IMR-90 (cell line): ENCODE results near the gene MAU2. TPM values are rescaled to one million over a fixed set of nuclear protein-coding genes. Genes with fewer than 3 reads are reported as not detected.

Experiments
- ATAC-seq: fragments of 200-7000 bp; cut with Tn5 transposase; 2 replicates; pipeline ENCODE4 v1.9.1; 2020; ENCODE audit warnings: low read depth, mild to moderate bottlenecking, moderate library complexity
- BruUV-seq: library from RNA; stranded (reverse); fragments of 400-500 nt; replicated peaks from 2 replicates; lab custom pipeline; 2021; lab: Mats Ljungman, UMichigan
- CTCF ChIA-PET: fragments of 300-600 bp; formaldehyde crosslinking; extraction: SDS; loops from one replicate; lab custom pipeline; 2021; ENCODE audit warnings: antibody characterized with exemption; lab: Yijun Ruan, JAX
- POLR2A ChIA-PET: fragments of 300-600 bp; sonication (Branson Sonifier 250); formaldehyde crosslinking; loops from one replicate; lab custom pipeline; 2022; ENCODE audit warnings: antibody characterized with exemption; ENCODE audit not compliant: unreplicated experiment; lab: Charles Lee
- DNase-seq: peaks from one replicate; pipeline ENCODE4 v3.0.0; 2013
- H2AFZ ChIP-seq: replicated peaks from 2 replicates; pipeline ENCODE3; 2013; ENCODE audit warnings: low read length, mild to moderate bottlenecking; ENCODE audit not compliant: poor library complexity
- H2AK5ac ChIP-seq: 2 replicates; pipeline ENCODE4 v1.6.1; 2013; ENCODE audit warnings: low read depth, low read length, inconsistent platforms
- H2AK9ac ChIP-seq: replicated peaks from 2 replicates; pipeline ENCODE3; 2013; ENCODE audit warnings: mild to moderate bottlenecking, low read depth, low read length, moderate library complexity; ENCODE audit not compliant: poor library complexity
- H2BK120ac ChIP-seq: 2 replicates; pipeline ENCODE4 v1.6.1; 2013; ENCODE audit warnings: low read depth, low read length, inconsistent platforms
- H2BK15ac ChIP-seq: 3 replicates; pipeline ENCODE4 v1.6.1; 2013; ENCODE audit warnings: low read depth, low read length, inconsistent platforms
- H2BK20ac ChIP-seq: 2 replicates; pipeline ENCODE4 v1.6.1; 2013; ENCODE audit warnings: low read depth, mild to moderate bottlenecking, inconsistent platforms, low read length, moderate library complexity
- H2BK5ac ChIP-seq: 2 replicates; pipeline ENCODE4 v1.6.1; 2013; ENCODE audit warnings: mild to moderate bottlenecking, low read depth, low read length, inconsistent platforms; ENCODE audit not compliant: poor library complexity, severe bottlenecking
- H3K14ac ChIP-seq: replicated peaks from 2 replicates; pipeline ENCODE4 v1.6.1; 2013; ENCODE audit warnings: low read depth, low read length, inconsistent platforms
- H3K18ac ChIP-seq: 2 replicates; pipeline ENCODE4 v1.6.1; 2013; ENCODE audit warnings: low read depth, low read length, control low read depth
- H3K23ac ChIP-seq: 2 replicates; pipeline ENCODE4 v1.6.1; 2013; ENCODE audit warnings: low read depth, low read length, inconsistent platforms
- H3K27ac ChIP-seq: 2 replicates; pipeline ENCODE4 v1.5.1; 2013; ENCODE audit warnings: mild to moderate bottlenecking, control low read depth, low read length; ENCODE audit not compliant: insufficient read depth
- H3K27me3 ChIP-seq: 2 replicates; pipeline ENCODE4 v1.6.1; 2013; ENCODE audit warnings: low read length; ENCODE audit not compliant: control insufficient read depth, insufficient read depth
- H3K36me3 ChIP-seq: 2 replicates; pipeline ENCODE4 v1.6.1; 2013; ENCODE audit warnings: low read length, mixed read lengths; ENCODE audit not compliant: control insufficient read depth, insufficient read depth
- H3K4ac ChIP-seq: 2 replicates; pipeline ENCODE4 v1.6.1; 2013; ENCODE audit warnings: low read depth, low read length, inconsistent platforms
- H3K4me1 ChIP-seq: 2 replicates; pipeline ENCODE4 v1.6.1; 2013; ENCODE audit warnings: low read length, mixed read lengths; ENCODE audit not compliant: control insufficient read depth, insufficient read depth
- H3K4me2 ChIP-seq: 2 replicates; pipeline ENCODE4 v1.6.1; 2013; ENCODE audit warnings: low read depth, mild to moderate bottlenecking, control low read depth, low read length, moderate library complexity
- H3K4me3 ChIP-seq: 2 replicates; pipeline ENCODE4 v1.5.1; 2013; ENCODE audit warnings: low read depth, mild to moderate bottlenecking, control low read depth, low read length, moderate library complexity; ENCODE audit not compliant: insufficient read depth
- H3K56ac ChIP-seq: 2 replicates; pipeline ENCODE4 v1.6.1; 2013; ENCODE audit warnings: low read length, inconsistent platforms; ENCODE audit not compliant: insufficient read depth; ENCODE audit errors: extremely low read depth
- H3K79me1 ChIP-seq, 2 experiments: 2 replicates each; pipeline ENCODE4 v1.6.1; 2013; ENCODE audit warnings: low read length in 2 of 2, inconsistent platforms in 1 of 2, low read depth in 1 of 2
- H3K9ac ChIP-seq: 2 replicates; pipeline ENCODE4 v1.6.1; 2013; ENCODE audit warnings: low read depth, low read length, control low read depth
- H3K9me1 ChIP-seq: 2 replicates; pipeline ENCODE4 v1.6.1; 2013; ENCODE audit warnings: low read length, inconsistent platforms; ENCODE audit not compliant: insufficient read depth
- H3K9me3 ChIP-seq: 2 replicates; pipeline ENCODE4 v1.6.1; 2013; ENCODE audit warnings: low read length; ENCODE audit not compliant: control insufficient read depth, insufficient read depth
- H4K20me1 ChIP-seq: 2 replicates; pipeline ENCODE4 v1.6.1; 2013; ENCODE audit warnings: low read length, inconsistent platforms; ENCODE audit not compliant: insufficient read depth
- H4K5ac ChIP-seq: 2 replicates; pipeline ENCODE4 v1.6.1; 2013; ENCODE audit warnings: mild to moderate bottlenecking, low read depth, low read length, control low read depth
- H4K8ac ChIP-seq, 2 experiments: 2 replicates each; pipeline ENCODE4 v1.6.1; 2013; ENCODE audit warnings: low read depth in 2 of 2, low read length in 2 of 2, control low read depth in 1 of 2, inconsistent platforms in 1 of 2
- H4K91ac ChIP-seq: 2 replicates; pipeline ENCODE4 v1.6.1; 2013; ENCODE audit warnings: low read depth, low read length, inconsistent platforms; ENCODE audit not compliant: insufficient read depth
- BHLHE40 ChIP-seq: fragments of 150-350 bp; IDR thresholded peaks from 2 replicates; pipeline ENCODE4 v1.6.1; 2016; ENCODE audit warnings: mild to moderate bottlenecking, low read depth, low read length
- CEBPB ChIP-seq: IDR thresholded peaks from 2 replicates; pipeline ENCODE4 v1.6.1; 2012; ENCODE audit warnings: low read depth, low read length, improper control_type of control experiment
- MAFK ChIP-seq: IDR thresholded peaks from 2 replicates; pipeline ENCODE4 v1.6.1; 2012; ENCODE audit warnings: low read depth, low read length, improper control_type of control experiment
- RCOR1 ChIP-seq: IDR thresholded peaks from 2 replicates; pipeline ENCODE4 v1.6.1; 2012; ENCODE audit warnings: mild to moderate bottlenecking, low read length, improper control_type of control experiment; ENCODE audit not compliant: insufficient replicate concordance
- SMC3 ChIP-seq: fragments of 150-350 bp; IDR thresholded peaks from 2 replicates; pipeline ENCODE4 v1.6.1; 2016; ENCODE audit warnings: low read depth, mild to moderate bottlenecking, antibody characterized with exemption, low read length, moderate library complexity
- WGBS, 2 experiments: methylation state at CpG; one replicate each; pipeline versions ENCODE4 v1.1.5 to v1.1.7; 2013; ENCODE audit warnings: missing lambda C conversion rate in 2 of 2; ENCODE audit not compliant: insufficient read length in 1 of 2; ENCODE audit errors: extremely low coverage in 2 of 2; 5-methylcytosine and 5-hydroxymethylcytosine counted together
- dilution Hi-C: fragments of 300-500 bp; cut with HindIII; formaldehyde crosslinking; loops from one replicate; pipeline ENCODE4 v1.14.3; 2018; ENCODE audit warnings: low sequenced_read_pairs; ENCODE audit not compliant: unreplicated experiment
- in situ Hi-C: fragments of 300-500 bp; cut with MboI; formaldehyde crosslinking; loops from 3 replicates; pipeline ENCODE4 v1.14.3; 2019; ENCODE audit warnings: low sequenced_read_pairs, inconsistent platforms, mixed read lengths
- intact Hi-C: fragments of 100-400 bp; cut with micrococcal nuclease; formaldehyde crosslinking; loops from 2 replicates; pipeline ENCODE4 v1.10.0; 2022
- polyA plus RNA-seq, 3 experiments: library from polyadenylated mRNA; depleted of rRNA; stranded (reverse); fragments of >200 nt; gene quantifications; 2 replicates each; pipeline ENCODE4 v1.2.3, GENCODE V29; 2012; ENCODE audit warnings: low replicate concordance in 1 of 3
- total RNA-seq: library from RNA; depleted of rRNA; stranded (reverse); fragments of >200 nt; gene quantifications from 2 replicates; pipeline ENCODE4 v1.2.3, GENCODE V29; 2012
- TF ChIP-seq, protein P1 (sequence below): fragments of 150-350 bp; IDR thresholded peaks from 2 replicates; pipeline ENCODE4 v1.6.1; 2017; ENCODE audit warnings: mild to moderate bottlenecking, antibody characterized with exemption, low read length, low read depth
- TF ChIP-seq, protein P2 (sequence below): fragments of 150-350 bp; IDR thresholded peaks from 2 replicates; pipeline ENCODE4 v1.6.1; 2016; ENCODE audit warnings: low read depth, mild to moderate bottlenecking, low read length, moderate library complexity, borderline replicate concordance

Gene MAU2
- total and polyA plus RNA-seq, 2 of the 4 experiments (the other 2 are of a cell fraction): 24.6 to 31.1 TPM

DNA sequence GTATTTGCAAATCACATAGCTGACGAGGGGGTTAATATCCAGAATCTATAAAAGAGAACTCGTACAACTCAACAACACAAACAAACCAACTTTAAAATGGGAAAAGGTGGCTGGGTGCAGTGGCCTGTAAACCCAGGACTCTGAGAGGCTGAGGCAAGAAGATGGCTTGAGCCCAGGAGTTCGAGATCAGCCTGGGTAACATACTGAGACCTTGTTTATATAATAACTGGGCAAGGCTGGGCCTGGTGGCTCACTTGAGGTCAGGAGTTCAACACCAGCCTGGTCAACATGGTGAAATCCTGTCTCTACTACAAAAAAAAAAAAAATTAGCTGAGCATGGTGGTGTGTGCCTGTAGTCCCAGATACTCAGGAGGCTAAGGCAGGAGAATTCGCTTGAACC, 25.7 kb upstream of the MAU2 start:
- H3K23ac ChIP-seq: no peak overlapping the region
- no peak overlapping the region for H3K4me3 ChIP-seq
- intact Hi-C loops (no loop called here), dilution Hi-C loops (no loop called here), in situ Hi-C loops (no loop called here)
- H2AK9ac ChIP-seq: no peak overlapping the region
- no peak overlapping the region for H3K14ac ChIP-seq
- H3K9me3 ChIP-seq: no peaks in the 10 kb centered on the region
- H2BK120ac ChIP-seq: no peak overlapping the region
- no peak overlapping the region for H3K56ac ChIP-seq
- no peak overlapping the region for H3K27ac ChIP-seq
- no peak for ATAC-seq
- no peaks in the 10 kb centered on the region for H3K4me1 ChIP-seq
- BruUV-seq: no TSS peak
- no peak overlapping the region for H4K8ac ChIP-seq
- H3K36me3 ChIP-seq: peaks cover 37% of the 10 kb centered on the region
- H3K9me1 ChIP-seq: no peaks in the 10 kb centered on the region
- H2AK5ac ChIP-seq: no peak overlapping the region
- H3K27me3 ChIP-seq: no peaks in the 10 kb centered on the region
- no peak for TF ChIP-seq SMC3
- TF ChIP-seq, protein P1, sequence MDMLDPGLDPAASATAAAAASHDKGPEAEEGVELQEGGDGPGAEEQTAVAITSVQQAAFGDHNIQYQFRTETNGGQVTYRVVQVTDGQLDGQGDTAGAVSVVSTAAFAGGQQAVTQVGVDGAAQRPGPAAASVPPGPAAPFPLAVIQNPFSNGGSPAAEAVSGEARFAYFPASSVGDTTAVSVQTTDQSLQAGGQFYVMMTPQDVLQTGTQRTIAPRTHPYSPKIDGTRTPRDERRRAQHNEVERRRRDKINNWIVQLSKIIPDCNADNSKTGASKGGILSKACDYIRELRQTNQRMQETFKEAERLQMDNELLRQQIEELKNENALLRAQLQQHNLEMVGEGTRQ: no peak
- TF ChIP-seq, protein P2, sequence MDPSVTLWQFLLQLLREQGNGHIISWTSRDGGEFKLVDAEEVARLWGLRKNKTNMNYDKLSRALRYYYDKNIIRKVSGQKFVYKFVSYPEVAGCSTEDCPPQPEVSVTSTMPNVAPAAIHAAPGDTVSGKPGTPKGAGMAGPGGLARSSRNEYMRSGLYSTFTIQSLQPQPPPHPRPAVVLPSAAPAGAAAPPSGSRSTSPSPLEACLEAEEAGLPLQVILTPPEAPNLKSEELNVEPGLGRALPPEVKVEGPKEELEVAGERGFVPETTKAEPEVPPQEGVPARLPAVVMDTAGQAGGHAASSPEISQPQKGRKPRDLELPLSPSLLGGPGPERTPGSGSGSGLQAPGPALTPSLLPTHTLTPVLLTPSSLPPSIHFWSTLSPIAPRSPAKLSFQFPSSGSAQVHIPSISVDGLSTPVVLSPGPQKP: no peak
- TF ChIP-seq MAFK: no peak
- no peak for TF ChIP-seq BHLHE40
- no peak for TF ChIP-seq RCOR1
- no peak for TF ChIP-seq CEBPB
- no peak for DNase-seq
- no peak overlapping the region for H2BK20ac ChIP-seq
- H4K91ac ChIP-seq: no peak overlapping the region
- no peaks in the 10 kb centered on the region for H4K20me1 ChIP-seq
- no peak overlapping the region for H4K5ac ChIP-seq
- no peak overlapping the region for H3K9ac ChIP-seq
- ChIA-PET POLR2A (no interaction called here), CTCF (interaction anchor here (0.6 kb wide), 2 partner anchors 9 to 24 kb away, joined by 6 to 7 read pairs; no protein-coding TSS in a partner anchor)
- H2BK15ac ChIP-seq: no peak overlapping the region
- WGBS, 2 experiments: no CpG with 5 or more reads among the region's 4 CpGs
- no peak overlapping the region for H2BK5ac ChIP-seq
- no peak overlapping the region for H3K4ac ChIP-seq
- H2AFZ ChIP-seq: no peak overlapping the region
- H3K79me1 ChIP-seq: no peaks in the 10 kb centered on the region; a peak in 1 of 4 replicates
- no peak overlapping the region for H3K18ac ChIP-seq
- H3K4me2 ChIP-seq: no peak overlapping the region
